SK-N-SH (cell line): ENCODE data around the gene NEDD8. TPM values are rescaled to one million over a fixed set of nuclear protein-coding genes. Genes with fewer than 3 reads are reported as not detected.
A peak's percentile ranks its signal among the peaks of the same experiment; 100 is the strongest.

Experiments used
- CTCF ChIA-PET: fragments of 300-600, 350-600 bp; formaldehyde crosslinking; extraction: SDS; loops from one replicate; lab custom pipeline; 2021; lab: Yijun Ruan, JAX
- POLR2A ChIA-PET: fragments of 350-600 bp; sonication (Branson Sonifier 250); formaldehyde crosslinking; extraction: SDS; loops from one replicate; lab custom pipeline; 2020; ENCODE audit warnings: antibody characterized with exemption, inconsistent platforms; lab: Yijun Ruan, JAX
- DNase-seq: peaks from one replicate; pipeline ENCODE4 v3.0.0; 2012
- H2AFZ ChIP-seq: fragments of 200-600 bp; sonication (generic); 2 replicates; pipeline ENCODE4 v1.8.1; 2016; ENCODE audit warnings: antibody characterized with exemption, mild to moderate bottlenecking, low read depth
- H3F3A ChIP-seq: fragments of 200-600 bp; sonication (generic); replicated peaks from 2 replicates; pipeline ENCODE3; 2016; ENCODE audit warnings: antibody characterized with exemption, mild to moderate bottlenecking; ENCODE audit not compliant: insufficient read depth
- H3K27ac ChIP-seq, 2 experiments: fragments of 200-500 bp in 1 of 2; fragments of 200-600 bp in 1 of 2; sonication (Bioruptor generic) in 1 of 2; sonication (generic), shearing (Covaris generic) in 1 of 2; 2 replicates each; pipeline versions ENCODE4 v1.5.1 to v1.6.1; 2014 to 2016; ENCODE audit warnings: low read depth in 2 of 2, inconsistent platforms in 1 of 2, low read length in 1 of 2, mild to moderate bottlenecking in 1 of 2, mixed read lengths in 1 of 2
- H3K27me3 ChIP-seq: fragments of 200-600 bp; sonication (generic), shearing (Covaris generic); 2 replicates; pipeline ENCODE4 v1.6.1; 2016; ENCODE audit warnings: mixed run types; ENCODE audit not compliant: insufficient read depth
- H3K36me3 ChIP-seq, 2 experiments: fragments of 200-500 bp in 1 of 2; fragments of 200-600 bp in 1 of 2; sonication (Bioruptor generic) in 1 of 2; sonication (generic) in 1 of 2; replicated peaks in 1 of 2; 2 replicates each; pipeline versions ENCODE3 to v1.5.1; 2014 to 2016; ENCODE audit warnings: low read length in 1 of 2, mild to moderate bottlenecking in 1 of 2; ENCODE audit not compliant: insufficient read depth in 2 of 2, control insufficient read depth in 1 of 2
- H3K4me1 ChIP-seq, 2 experiments: fragments of 200-500 bp in 1 of 2; fragments of 200-600 bp in 1 of 2; sonication (Bioruptor generic) in 1 of 2; sonication (generic), shearing (Covaris generic) in 1 of 2; 2 replicates each; pipeline versions ENCODE4 v1.5.1 to v1.6.1; 2014 to 2016; ENCODE audit warnings: low read depth in 1 of 2, low read length in 1 of 2, mixed run types in 1 of 2; ENCODE audit not compliant: insufficient read depth in 2 of 2, control insufficient read depth in 1 of 2
- H3K4me2 ChIP-seq: fragments of 200-600 bp; sonication (generic), shearing (Covaris generic); 2 replicates; pipeline ENCODE4 v1.6.1; 2017; ENCODE audit warnings: mixed run types
- H3K4me3 ChIP-seq, 2 experiments: fragments of 200-500 bp in 1 of 2; fragments of 200-600 bp in 1 of 2; sonication (Bioruptor generic) in 1 of 2; sonication (generic), shearing (Covaris generic) in 1 of 2; 2 replicates each; pipeline versions ENCODE4 v1.5.1 to v1.8.1; 2014 to 2016; ENCODE audit warnings: low read depth in 2 of 2, inconsistent platforms in 1 of 2, low read length in 1 of 2, mild to moderate bottlenecking in 1 of 2, mixed read lengths in 1 of 2, moderate library complexity in 1 of 2
- H3K79me2 ChIP-seq: fragments of 200-600 bp; sonication (generic); 2 replicates; pipeline ENCODE4 v1.8.1; 2017; ENCODE audit warnings: mild to moderate bottlenecking; ENCODE audit not compliant: insufficient read depth
- H3K9ac ChIP-seq: fragments of 200-600 bp; sonication (generic); 2 replicates; pipeline ENCODE4 v1.6.1; 2017; ENCODE audit warnings: mixed run types
- H3K9me2 ChIP-seq: fragments of 200-600 bp; sonication (generic); 2 replicates; pipeline ENCODE4 v1.6.1; 2017; ENCODE audit warnings: mixed run types
- H3K9me3 ChIP-seq: fragments of 200-600 bp; sonication (generic); 2 replicates; pipeline ENCODE4 v1.6.1; 2017; ENCODE audit warnings: mixed run types, mild to moderate bottlenecking, moderate library complexity
- H4K20me1 ChIP-seq: fragments of 200-600 bp; sonication (generic); 2 replicates; pipeline ENCODE4 v1.6.1; 2017; ENCODE audit warnings: mild to moderate bottlenecking, mixed run types; ENCODE audit not compliant: insufficient read depth
- EP300 ChIP-seq, 2 experiments: IDR thresholded peaks; 2 replicates each; pipeline versions ENCODE4 v1.4.0 to v1.6.1; 2012; ENCODE audit warnings: borderline replicate concordance in 1 of 2, low read depth in 1 of 2, low read length in 1 of 2
- FOXM1 ChIP-seq: IDR thresholded peaks from 2 replicates; pipeline ENCODE4 v1.4.0; 2012; ENCODE audit warnings: low read depth, mild to moderate bottlenecking
- GATA2 ChIP-seq: sonication (generic); formaldehyde crosslinking; IDR thresholded peaks from 2 replicates; pipeline ENCODE4 v1.5.0; 2020; ENCODE audit warnings: mild to moderate bottlenecking, missing genetic modification reagents
- RCOR1 ChIP-seq: fragments of 150-350 bp; IDR thresholded peaks from 2 replicates; pipeline ENCODE4 v1.6.1; 2017; ENCODE audit warnings: antibody characterized with exemption, low read length
- RXRA ChIP-seq: IDR thresholded peaks from 2 replicates; pipeline ENCODE4 v1.4.0; 2012; ENCODE audit warnings: low read depth, mild to moderate bottlenecking, borderline replicate concordance
- SIN3A ChIP-seq: IDR thresholded peaks from 2 replicates; pipeline ENCODE4 v1.6.1; 2012; ENCODE audit warnings: low read depth, mild to moderate bottlenecking, low read length, moderate library complexity, borderline replicate concordance
- TCF12 ChIP-seq: IDR thresholded peaks from 2 replicates; pipeline ENCODE4 v1.4.0; 2012
- YY1 ChIP-seq: IDR thresholded peaks from 2 replicates; pipeline ENCODE4 v1.4.0; 2012; ENCODE audit warnings: low read depth, mild to moderate bottlenecking
- WGBS: methylation state at CpG from one replicate; pipeline ENCODE4 v1.1.6; 2017; ENCODE audit warnings: low lambda C conversion rate; 5-methylcytosine and 5-hydroxymethylcytosine counted together
- polyA plus RNA-seq, 3 experiments: library from polyadenylated mRNA; depleted of rRNA; stranded (reverse); fragments of >200 nt; gene quantifications; 2 replicates each; pipeline ENCODE4 v1.2.3, GENCODE V29; 2012
- TF ChIP-seq, protein P1 (sequence below): IDR thresholded peaks from 2 replicates; pipeline ENCODE4 v1.4.0; 2012; ENCODE audit warnings: low read depth, borderline replicate concordance
- TF ChIP-seq, protein P2 (sequence below): IDR thresholded peaks from 2 replicates; pipeline ENCODE4 v1.6.1; 2012; ENCODE audit warnings: mild to moderate bottlenecking, low read depth, low read length, moderate library complexity
- TF ChIP-seq, protein P3 (sequence below): IDR thresholded peaks from 2 replicates; pipeline ENCODE4 v1.4.0; 2012; ENCODE audit warnings: low read depth
- TF ChIP-seq, protein P4 (sequence below): fragments of 200-600 bp; sonication (generic); IDR thresholded peaks from 2 replicates; pipeline ENCODE4 v1.6.1; 2017; ENCODE audit warnings: antibody characterized with exemption, mild to moderate bottlenecking, moderate library complexity
- TF ChIP-seq, protein P5 (sequence below): IDR thresholded peaks from 2 replicates; pipeline ENCODE4 v1.4.0; 2012; ENCODE audit warnings: low read depth, borderline replicate concordance

Gene NEDD8
- polyA plus RNA-seq, 1 of the 3 experiments (the other 2 are of a cell fraction): 534 TPM

DNA sequence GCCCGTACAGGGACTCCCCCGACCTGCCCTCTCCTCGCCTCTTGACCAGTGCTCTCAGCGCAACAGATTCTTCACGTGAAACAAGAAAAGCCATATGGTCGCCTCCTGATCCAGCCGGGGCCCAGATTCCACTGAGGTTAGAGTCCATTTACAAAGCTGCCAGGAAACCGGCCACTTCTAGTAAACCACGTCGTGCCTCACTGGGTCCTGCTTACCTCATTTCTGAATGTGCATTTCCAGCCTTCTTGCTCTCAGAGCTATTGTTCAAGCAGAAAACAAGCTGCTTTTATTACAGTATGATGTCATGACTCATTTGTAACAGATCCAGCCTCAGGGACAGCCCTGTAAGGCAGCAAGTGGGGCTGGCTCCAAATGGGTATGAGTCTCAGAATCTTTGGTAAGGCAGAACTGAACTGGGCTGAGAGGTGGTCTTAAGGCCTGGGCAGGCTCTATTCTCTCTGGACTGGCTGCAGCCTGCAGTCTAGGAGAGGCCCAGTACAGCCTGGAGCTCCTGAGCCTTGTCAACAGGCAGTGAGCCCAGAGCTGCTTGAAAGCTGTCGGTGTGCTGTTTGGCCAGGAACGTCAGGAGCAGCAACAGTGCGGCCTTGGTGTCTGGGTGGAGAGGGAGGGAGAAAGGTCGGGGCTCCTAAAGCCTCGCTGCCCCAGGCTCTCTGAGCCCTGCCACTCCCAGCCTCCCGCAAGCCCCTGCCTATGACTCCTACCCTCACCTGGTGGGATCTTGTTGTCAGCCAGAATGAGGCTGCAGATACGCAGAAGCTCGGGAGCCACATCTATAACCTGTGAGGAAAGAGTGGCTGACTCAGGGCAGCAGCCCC, 52.0 kb downstream of the NEDD8 start:
- H2AFZ ChIP-seq: no peak overlapping the region
- DNase-seq: no peak
- POLR2A ChIA-PET: interaction anchor here (0.6 to 3.3 kb wide), 5 partner anchors 8 to 20 kb away, joined by 4 to 21 read pairs (median 10); partner anchors contain the start of genes IPO4, IRF9, REC8 and TM9SF1

DNA sequence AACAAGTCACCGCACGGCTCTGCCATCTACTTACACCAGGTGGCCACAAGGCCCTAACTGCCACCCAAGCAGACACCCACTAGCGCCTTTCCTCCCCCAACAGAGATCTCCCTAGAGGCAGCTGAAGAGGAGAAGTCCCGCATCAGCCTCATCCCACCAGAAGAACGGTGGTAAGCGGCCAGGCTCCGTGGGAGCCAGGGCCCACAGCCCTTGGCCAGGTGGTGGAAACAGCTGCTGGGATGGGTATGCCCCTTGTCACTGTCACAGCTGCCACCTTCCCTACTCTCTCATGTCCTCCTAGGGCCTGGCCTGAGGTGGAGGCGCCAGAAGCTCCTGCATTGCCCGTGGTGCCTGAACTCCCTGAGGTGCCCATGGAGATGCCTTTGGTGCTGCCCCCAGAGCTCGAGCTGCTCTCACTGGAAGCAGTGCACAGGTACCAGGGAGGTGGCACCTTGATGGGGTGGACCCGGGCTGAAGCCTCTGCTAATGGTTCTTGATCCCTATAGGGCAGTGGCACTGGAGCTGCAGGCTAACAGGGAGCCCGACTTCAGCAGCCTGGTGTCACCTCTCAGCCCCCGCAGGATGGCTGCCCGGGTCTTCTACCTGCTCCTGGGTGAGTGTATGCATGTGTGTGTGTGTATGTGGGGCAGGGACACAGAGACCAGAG, 52.7 kb downstream of the NEDD8 start:
- ChIA-PET CTCF (interaction anchor here (1.7 to 2.4 kb wide), 3 partner anchors 18 to 71 kb away, joined by 5 to 11 read pairs (median 11); partner anchors contain the start of gene IRF9), POLR2A (interaction anchor here (1.1 to 3.3 kb wide), 4 partner anchors 9 to 19 kb away, joined by 5 to 14 read pairs (median 8); partner anchors contain the start of genes IPO4, IRF9 and TM9SF1)
- Histone ChIP-seq H3K79me2 (no peaks in the 10 kb centered on the region), H3K27me3 (no peaks in the 10 kb centered on the region), H3K4me1 (peaks cover 0 to 12% of the 10 kb centered on the region in 2 experiments; a peak in 2 of 4 replicates), H3K27ac (peak overlapping the region in 1 of 2 experiments; percentile 8; a peak in 1 of 4 replicates), H4K20me1 (no peaks in the 10 kb centered on the region), H3K36me3 (peaks cover 8 to 75% of the 10 kb centered on the region in 2 experiments), H3K4me3 (no peak overlapping the region), H2AFZ (no peak overlapping the region), H3F3A (peaks cover 11% of the 10 kb centered on the region), H3K9me2 (no peaks in the 10 kb centered on the region), H3K9me3 (no peaks in the 10 kb centered on the region), H3K9ac (no peak overlapping the region), H3K4me2 (no peak overlapping the region)
- WGBS: 94% methylated on average over 6 of the region's 14 CpGs
- DNase-seq: no peak
- TF ChIP-seq, protein P1, sequence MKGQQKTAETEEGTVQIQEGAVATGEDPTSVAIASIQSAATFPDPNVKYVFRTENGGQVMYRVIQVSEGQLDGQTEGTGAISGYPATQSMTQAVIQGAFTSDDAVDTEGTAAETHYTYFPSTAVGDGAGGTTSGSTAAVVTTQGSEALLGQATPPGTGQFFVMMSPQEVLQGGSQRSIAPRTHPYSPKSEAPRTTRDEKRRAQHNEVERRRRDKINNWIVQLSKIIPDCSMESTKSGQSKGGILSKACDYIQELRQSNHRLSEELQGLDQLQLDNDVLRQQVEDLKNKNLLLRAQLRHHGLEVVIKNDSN: no peak
- TF ChIP-seq RCOR1: no peak
- TF ChIP-seq RXRA: no peak
- no peak for TF ChIP-seq GATA2 (CRISPR knock-in tag)
- no peak for TF ChIP-seq EP300 (IDR thresholded peaks at IDR 0.05; ENCODE audit: borderline replicate concordance in 1 of 2, low read depth in 1 of 2, low read length in 1 of 2)
- TF ChIP-seq, protein P2, sequence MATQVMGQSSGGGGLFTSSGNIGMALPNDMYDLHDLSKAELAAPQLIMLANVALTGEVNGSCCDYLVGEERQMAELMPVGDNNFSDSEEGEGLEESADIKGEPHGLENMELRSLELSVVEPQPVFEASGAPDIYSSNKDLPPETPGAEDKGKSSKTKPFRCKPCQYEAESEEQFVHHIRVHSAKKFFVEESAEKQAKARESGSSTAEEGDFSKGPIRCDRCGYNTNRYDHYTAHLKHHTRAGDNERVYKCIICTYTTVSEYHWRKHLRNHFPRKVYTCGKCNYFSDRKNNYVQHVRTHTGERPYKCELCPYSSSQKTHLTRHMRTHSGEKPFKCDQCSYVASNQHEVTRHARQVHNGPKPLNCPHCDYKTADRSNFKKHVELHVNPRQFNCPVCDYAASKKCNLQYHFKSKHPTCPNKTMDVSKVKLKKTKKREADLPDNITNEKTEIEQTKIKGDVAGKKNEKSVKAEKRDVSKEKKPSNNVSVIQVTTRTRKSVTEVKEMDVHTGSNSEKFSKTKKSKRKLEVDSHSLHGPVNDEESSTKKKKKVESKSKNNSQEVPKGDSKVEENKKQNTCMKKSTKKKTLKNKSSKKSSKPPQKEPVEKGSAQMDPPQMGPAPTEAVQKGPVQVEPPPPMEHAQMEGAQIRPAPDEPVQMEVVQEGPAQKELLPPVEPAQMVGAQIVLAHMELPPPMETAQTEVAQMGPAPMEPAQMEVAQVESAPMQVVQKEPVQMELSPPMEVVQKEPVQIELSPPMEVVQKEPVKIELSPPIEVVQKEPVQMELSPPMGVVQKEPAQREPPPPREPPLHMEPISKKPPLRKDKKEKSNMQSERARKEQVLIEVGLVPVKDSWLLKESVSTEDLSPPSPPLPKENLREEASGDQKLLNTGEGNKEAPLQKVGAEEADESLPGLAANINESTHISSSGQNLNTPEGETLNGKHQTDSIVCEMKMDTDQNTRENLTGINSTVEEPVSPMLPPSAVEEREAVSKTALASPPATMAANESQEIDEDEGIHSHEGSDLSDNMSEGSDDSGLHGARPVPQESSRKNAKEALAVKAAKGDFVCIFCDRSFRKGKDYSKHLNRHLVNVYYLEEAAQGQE: no peak
- TF ChIP-seq, protein P3, sequence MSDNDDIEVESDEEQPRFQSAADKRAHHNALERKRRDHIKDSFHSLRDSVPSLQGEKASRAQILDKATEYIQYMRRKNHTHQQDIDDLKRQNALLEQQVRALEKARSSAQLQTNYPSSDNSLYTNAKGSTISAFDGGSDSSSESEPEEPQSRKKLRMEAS: no peak
- TF ChIP-seq TCF12: no peak
- TF ChIP-seq, protein P4, sequence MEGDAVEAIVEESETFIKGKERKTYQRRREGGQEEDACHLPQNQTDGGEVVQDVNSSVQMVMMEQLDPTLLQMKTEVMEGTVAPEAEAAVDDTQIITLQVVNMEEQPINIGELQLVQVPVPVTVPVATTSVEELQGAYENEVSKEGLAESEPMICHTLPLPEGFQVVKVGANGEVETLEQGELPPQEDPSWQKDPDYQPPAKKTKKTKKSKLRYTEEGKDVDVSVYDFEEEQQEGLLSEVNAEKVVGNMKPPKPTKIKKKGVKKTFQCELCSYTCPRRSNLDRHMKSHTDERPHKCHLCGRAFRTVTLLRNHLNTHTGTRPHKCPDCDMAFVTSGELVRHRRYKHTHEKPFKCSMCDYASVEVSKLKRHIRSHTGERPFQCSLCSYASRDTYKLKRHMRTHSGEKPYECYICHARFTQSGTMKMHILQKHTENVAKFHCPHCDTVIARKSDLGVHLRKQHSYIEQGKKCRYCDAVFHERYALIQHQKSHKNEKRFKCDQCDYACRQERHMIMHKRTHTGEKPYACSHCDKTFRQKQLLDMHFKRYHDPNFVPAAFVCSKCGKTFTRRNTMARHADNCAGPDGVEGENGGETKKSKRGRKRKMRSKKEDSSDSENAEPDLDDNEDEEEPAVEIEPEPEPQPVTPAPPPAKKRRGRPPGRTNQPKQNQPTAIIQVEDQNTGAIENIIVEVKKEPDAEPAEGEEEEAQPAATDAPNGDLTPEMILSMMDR: no peak
- no peak for TF ChIP-seq FOXM1
- TF ChIP-seq, protein P5, sequence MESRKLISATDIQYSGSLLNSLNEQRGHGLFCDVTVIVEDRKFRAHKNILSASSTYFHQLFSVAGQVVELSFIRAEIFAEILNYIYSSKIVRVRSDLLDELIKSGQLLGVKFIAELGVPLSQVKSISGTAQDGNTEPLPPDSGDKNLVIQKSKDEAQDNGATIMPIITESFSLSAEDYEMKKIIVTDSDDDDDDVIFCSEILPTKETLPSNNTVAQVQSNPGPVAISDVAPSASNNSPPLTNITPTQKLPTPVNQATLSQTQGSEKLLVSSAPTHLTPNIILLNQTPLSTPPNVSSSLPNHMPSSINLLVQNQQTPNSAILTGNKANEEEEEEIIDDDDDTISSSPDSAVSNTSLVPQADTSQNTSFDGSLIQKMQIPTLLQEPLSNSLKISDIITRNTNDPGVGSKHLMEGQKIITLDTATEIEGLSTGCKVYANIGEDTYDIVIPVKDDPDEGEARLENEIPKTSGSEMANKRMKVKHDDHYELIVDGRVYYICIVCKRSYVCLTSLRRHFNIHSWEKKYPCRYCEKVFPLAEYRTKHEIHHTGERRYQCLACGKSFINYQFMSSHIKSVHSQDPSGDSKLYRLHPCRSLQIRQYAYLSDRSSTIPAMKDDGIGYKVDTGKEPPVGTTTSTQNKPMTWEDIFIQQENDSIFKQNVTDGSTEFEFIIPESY: no peak
- TF ChIP-seq YY1: no peak
- no peak for TF ChIP-seq SIN3A

More for the DNA sequence above, 52.0 kb downstream of the NEDD8 start:
- Histone ChIP-seq H3K27me3 (no peaks in the 10 kb centered on the region), H3K9ac (no peak overlapping the region), H3K9me3 (no peaks in the 10 kb centered on the region), H3K36me3 (peaks cover 8 to 82% of the 10 kb centered on the region in 2 experiments), H3F3A (peaks cover 11% of the 10 kb centered on the region), H3K4me2 (no peak overlapping the region), H3K79me2 (no peaks in the 10 kb centered on the region), H3K4me1 (peaks cover 0 to 12% of the 10 kb centered on the region in 2 experiments; a peak in 2 of 4 replicates), H4K20me1 (no peaks in the 10 kb centered on the region)
- CTCF ChIA-PET: interaction anchor here (0.9 to 2.4 kb wide), 3 partner anchors 19 to 72 kb away, joined by 3 to 11 read pairs (median 5); partner anchors contain the start of gene IRF9
- TF ChIP-seq TCF12 (peak; percentile 9; the same call in 1 of the 2 replicates), YY1 (no peak)
- TF ChIP-seq, all 33 proteins: peak for 1
- peak overlapping the region; percentile 8 to 16; a peak in 2 of 4 replicates for H3K27ac ChIP-seq
- no peaks in the 10 kb centered on the region for H3K9me2 ChIP-seq
- no peak overlapping the region for H3K4me3 ChIP-seq
- 79% methylated on average over 8 of the region's 18 CpGs for WGBS
